M059J (cell line): Measurements from ENCODE around the gene BMERB1. TPM values are rescaled to one million over a fixed set of nuclear protein-coding genes. Genes with fewer than 3 reads are reported as not detected.

Experiments used
- DNase-seq: peaks from one replicate; pipeline ENCODE4 v3.0.0-alpha.2; 2012; ENCODE audit warnings: low read depth
- total RNA-seq: library from RNA; depleted of rRNA; stranded (reverse); fragments of >200 nt; shearing (Covaris generic); gene quantifications from 2 replicates; pipeline ENCODE4 v1.2.3, GENCODE V29; 2014

Gene BMERB1
- total RNA-seq, 1 experiment from 2014 or later, result 25.5 TPM

DNA sequence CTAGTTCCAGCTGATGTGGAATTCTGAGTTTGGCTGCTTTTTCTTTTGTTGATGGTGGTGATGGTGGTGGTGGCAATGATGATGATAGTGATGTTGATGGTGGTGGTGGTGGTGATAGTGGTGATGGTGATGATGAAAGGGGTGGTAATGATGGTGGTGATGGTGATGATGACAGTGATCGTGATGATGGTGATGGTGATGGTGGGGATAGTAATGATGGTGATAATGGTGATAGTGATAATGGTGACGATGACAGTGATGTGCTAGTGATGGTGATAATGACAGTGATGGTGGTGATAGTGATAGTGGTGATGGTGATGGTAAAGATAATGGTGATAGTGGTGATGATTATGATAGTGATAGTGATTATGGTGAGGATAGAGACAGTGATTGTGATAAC lies 61.5 kb downstream of the BMERB1 start:
- no peak for DNase-seq

GRCh38 chr16:15498427-15499175 lies 64.2 kb downstream of the BMERB1 start:
- DNase-seq, result peak; percentile 49

DNA sequence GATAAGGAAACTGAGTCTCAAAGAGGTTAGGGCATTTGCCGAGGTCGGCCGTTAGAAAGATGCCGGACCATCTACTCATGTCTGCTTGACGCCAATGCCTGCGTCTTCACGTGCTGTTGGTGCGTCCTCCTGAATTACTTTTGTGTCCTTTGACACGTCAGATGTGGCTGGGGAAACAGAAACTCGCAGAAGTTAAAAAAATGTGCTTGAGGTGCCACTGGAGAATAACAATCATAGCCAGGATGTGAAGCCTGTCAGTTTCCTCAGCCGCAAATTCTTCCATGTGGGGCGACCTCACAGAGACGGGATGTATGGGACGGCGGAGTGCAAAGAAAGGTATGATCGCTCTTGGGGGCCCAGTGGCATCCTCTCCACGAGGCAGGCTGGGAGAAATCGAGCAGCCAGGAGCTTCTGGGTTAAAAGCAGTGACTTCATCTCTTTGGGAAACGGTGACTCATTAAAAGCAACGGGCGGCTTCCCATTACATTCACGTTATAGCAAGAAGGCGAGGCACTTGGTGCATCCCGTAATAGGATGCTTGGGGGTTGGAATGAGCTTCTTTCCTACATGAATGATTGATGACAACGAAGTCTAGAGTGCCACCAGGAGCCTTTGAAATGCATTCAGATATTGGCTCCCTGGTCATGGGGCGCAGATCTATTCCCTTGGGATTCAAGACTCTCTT lies 67.8 kb downstream of the BMERB1 start:
- DNase-seq, result peak; percentile 96

GRCh38 chr16:15506441-15506840 lies 72.1 kb downstream of the BMERB1 start:
- DNase-seq, result no peak

DNA sequence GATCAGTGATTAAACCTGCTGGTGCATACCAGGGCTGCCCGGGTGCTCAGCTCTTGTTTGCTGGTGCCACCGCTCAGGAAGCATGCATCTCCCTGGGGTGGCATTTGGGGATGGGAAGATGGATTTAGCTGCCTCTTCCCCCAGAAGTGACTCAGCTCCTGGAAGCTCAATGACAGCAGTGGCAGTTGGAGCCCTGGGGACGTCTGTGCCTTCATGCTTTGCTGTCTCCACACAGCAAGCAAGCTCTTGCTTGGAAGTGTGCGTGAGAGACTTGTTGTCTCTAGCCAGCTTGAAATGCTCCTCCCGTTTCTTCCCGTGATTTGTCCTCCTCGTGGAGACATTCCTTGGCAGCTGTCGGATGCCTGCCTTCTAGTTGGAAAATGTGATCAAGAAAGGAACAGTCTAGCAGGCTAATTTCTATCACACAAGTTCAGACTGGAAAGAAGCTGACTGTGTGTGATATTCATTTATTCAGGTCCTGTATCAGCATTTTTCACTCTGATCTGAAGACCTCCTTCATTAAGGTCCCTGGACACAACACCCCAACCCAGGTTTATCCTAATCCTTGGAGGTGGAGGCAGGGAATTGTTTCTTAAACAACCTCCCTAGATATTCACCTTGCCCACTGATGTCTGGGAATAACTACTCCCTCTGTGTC lies 73.0 kb downstream of the BMERB1 start:
- peak; percentile 65 for DNase-seq

- no peak for DNase-seq
These were observed 73.7 kb downstream of the BMERB1 start for GRCh38 chr16:15507959-15508627.

DNA sequence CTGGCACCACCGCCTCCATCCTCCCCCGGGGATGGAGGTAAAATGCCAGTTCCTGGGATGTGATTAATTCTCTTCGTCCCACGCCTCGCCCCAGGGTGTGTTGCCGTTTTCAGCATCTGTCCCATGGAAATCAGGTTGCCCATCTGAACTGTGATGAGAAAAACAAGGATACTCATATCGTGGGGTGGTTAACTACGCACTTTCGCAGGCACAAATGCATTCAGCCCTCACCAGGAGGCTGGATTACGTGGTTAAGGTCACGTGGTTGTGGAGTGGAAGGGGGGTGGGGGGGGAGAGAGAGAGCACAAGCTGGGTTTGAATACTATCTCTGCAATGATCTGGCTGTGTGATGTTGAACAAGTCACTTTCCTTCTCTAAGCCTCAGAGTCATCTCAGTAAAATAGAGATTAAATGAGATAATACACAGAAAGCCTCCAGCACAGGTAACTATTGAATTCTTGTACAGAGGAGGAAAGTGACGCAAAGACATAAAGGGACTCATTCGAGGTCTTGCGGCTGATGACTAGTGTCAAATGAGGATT lies 74.7 kb downstream of the BMERB1 start:
- peak; percentile 15 for DNase-seq

GRCh38 chr16:15509593-15510535 lies 75.5 kb downstream of the BMERB1 start:
- DNase-seq, result peak; percentile 64

- DNase-seq, result no peak
These were observed 76.6 kb downstream of the BMERB1 start for GRCh38 chr16:15510992-15511391.

GRCh38 chr16:15511759-15512487 lies 77.5 kb downstream of the BMERB1 start:
- no peak for DNase-seq

- DNase-seq, result no peak
These were observed 78.8 kb downstream of the BMERB1 start for GRCh38 chr16:15513156-15513555.

DNA sequence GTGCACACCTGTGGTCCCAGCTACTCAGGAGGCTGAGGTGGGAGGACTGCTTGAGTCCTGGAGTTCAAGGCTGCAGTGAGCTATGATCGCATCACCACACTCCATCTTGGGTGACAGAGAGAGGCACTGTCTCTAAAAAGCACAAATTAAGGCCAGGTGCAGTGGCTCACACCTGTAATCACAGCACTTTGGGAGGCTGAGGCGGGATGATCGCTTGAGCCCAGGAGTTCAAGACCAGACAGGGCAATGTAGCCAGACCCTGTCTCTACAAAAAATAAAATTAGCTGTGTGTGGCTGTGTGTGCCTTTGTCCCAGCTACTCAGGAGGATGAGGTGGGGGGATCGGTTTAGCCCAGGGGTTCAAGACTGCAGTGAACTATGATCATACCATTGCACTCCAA lies 81.6 kb downstream of the BMERB1 start:
- no peak for DNase-seq

GRCh38 chr16:15516609-15517008 lies 82.2 kb downstream of the BMERB1 start:
- no peak for DNase-seq

- DNase-seq, result no peak
These were observed 83.5 kb downstream of the BMERB1 start for GRCh38 chr16:15517743-15518377.

DNA sequence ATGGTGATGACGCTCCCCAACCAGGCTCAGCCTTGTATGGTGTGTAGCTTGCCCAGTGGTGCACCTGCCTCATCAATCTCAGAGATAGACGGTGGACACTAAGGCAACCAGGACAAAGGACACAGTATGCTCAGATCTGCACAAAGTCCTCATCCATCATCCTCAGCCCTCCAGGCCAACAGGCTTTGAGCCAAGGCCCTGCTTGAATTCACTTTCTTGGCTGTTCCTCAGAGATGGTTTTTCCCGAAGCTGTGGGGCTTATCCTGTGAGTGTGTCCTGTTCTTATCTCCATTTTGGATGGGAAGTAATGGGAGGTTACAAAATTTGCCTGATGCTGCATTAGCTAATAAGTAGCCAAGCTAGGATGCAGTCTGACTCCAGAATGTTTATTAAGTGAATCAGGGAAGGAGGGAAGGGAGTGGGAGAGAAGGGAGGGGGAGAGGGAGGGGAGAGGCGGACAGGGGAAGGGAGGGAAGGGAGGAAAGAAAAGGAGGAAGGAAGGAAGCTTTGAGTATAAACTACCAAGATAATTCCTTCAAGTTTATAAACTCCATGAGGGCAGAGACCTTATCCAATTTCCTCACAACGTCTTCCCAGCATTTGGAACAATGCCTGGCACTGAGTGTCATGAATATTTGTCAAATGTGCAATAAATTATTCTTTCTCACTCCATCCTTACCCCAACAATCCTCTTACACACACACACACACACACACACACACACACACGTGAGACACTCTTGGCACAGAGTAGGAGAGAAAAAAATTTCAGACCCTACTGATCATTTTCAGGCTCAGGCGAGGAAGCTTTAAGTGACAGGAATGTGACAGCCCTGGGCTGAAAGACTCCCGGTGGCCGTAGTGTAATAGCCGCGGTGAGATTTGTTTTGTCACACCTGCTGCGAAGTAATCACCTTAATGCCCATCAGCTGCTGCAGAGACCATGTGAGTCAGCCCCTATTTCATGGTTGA lies 84.3 kb downstream of the BMERB1 start:
- DNase-seq, result peak; percentile 47

GRCh38 chr16:15519790-15520189 lies 85.4 kb downstream of the BMERB1 start:
- DNase-seq, result no peak

GRCh38 chr16:15521390-15521757 lies 87.0 kb downstream of the BMERB1 start:
- no peak for DNase-seq

DNA sequence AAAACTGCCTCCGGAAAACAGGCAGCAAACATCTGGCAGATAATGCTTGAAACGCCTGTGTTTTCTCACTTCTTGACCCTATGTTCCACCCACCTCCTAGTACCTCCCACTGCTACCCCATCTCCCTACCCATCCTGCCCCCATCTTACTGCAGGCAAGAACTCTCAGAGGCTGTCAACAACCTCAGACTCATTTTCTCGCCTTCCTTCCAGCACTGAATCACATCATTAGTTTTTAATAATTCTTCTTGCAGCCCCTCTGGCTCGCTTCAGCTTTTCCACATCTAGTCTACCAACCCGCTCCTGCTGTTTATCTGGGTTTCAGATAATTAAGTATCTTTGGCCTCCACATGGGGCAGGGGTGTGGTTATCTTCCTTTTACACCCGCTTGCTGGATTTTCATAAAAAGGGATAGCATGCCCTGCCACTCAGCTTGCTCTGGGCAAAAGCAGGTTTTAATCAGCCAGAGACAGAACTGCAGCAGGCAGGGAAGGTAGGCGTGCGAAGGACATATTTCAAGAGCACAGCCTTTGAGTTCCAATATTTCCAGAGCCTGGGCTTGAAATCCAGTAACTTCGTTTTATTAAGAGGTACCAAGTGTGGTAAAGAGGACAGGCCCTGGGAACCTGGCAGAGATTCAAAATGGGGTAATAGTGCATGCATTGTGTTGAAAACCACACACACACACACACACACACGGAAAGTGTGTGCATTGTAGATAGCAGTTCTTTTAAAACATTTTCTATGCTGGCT lies 87.5 kb downstream of the BMERB1 start:
- no peak for DNase-seq
